PC-9 (cell line): ENCODE measurements around the gene PYY.
A peak's percentile ranks its signal among the peaks of the same experiment; 100 is the strongest.

Experiments
- EZH2 ChIP-seq: fragments of 200-600 bp; sonication (generic); IDR thresholded peaks from 2 replicates; pipeline ENCODE4 v1.8.0; 2017; ENCODE audit warnings: antibody characterized with exemption, low read depth
- TF ChIP-seq, protein P1 (sequence below): fragments of 200-600 bp; sonication (generic); conservative IDR thresholded peaks from 2 replicates; pipeline ENCODE4 v1.6.1; 2017; ENCODE audit warnings: mixed run types, antibody characterized with exemption, mild to moderate bottlenecking, moderate library complexity

DNA sequence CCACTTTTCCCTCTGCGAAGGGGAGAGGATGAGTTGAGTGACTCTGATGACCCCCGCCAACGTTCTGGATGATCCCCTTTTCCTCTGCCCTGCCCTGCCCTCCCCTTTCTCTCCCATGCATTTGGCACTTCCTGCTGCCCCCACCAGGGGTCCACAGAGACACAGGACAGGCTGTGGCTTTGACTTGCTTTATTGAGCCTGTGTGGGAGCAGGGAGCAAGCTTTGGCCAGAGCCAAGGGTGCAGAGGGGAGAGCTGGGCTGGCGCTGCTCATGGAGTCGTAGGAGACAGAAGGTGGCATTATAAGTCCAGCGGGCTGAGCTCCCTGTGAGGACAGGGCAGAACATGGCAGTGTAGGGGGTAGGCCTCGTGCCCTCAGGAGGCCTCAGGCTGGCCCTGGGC is 13.1 kb downstream of the PYY start:
- TF ChIP-seq, protein P1, sequence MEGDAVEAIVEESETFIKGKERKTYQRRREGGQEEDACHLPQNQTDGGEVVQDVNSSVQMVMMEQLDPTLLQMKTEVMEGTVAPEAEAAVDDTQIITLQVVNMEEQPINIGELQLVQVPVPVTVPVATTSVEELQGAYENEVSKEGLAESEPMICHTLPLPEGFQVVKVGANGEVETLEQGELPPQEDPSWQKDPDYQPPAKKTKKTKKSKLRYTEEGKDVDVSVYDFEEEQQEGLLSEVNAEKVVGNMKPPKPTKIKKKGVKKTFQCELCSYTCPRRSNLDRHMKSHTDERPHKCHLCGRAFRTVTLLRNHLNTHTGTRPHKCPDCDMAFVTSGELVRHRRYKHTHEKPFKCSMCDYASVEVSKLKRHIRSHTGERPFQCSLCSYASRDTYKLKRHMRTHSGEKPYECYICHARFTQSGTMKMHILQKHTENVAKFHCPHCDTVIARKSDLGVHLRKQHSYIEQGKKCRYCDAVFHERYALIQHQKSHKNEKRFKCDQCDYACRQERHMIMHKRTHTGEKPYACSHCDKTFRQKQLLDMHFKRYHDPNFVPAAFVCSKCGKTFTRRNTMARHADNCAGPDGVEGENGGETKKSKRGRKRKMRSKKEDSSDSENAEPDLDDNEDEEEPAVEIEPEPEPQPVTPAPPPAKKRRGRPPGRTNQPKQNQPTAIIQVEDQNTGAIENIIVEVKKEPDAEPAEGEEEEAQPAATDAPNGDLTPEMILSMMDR = peak; percentile 61
- TF ChIP-seq EZH2 = no peak
